ENCODE measurements around the gene CATSPERD. TPM values are rescaled to one million over a fixed set of nuclear protein-coding genes. Genes with fewer than 3 reads are reported as not detected.

CATSPERD gene
- total and polyA plus RNA-seq, 2 of the 4 experiments (the other 2 are of a cell fraction) = not detected

- Histone ChIP-seq H3K27ac (ENCODE audit: insufficient read depth, low read length) (no peak overlapping the region), H2AK5ac (ENCODE audit: low read depth, low read length) (no peak overlapping the region), H3K18ac (ENCODE audit: low read depth, low read length) (no peak overlapping the region), H2BK20ac (ENCODE audit: low read depth, low read length) (no peak overlapping the region), H3K4me3 (ENCODE audit: insufficient read depth, low read depth, low read length) (no peak overlapping the region), H2BK15ac (ENCODE audit: low read depth, low read length) (no peak overlapping the region), H3K9me1 (ENCODE audit: insufficient read depth, low read length) (peaks cover 10% of the 10 kb centered on the region; the same call in 1 of the 2 replicates), H3K4me1 (ENCODE audit: control insufficient read depth, insufficient read depth, low read length) (no peaks in the 10 kb centered on the region), H3K9me3 (ENCODE audit: control insufficient read depth, insufficient read depth, low read length) (no peaks in the 10 kb centered on the region), H3K4me2 (ENCODE audit: low read depth, low read length) (no peak overlapping the region), H3K36me3 (ENCODE audit: control insufficient read depth, insufficient read depth, low read length) (peaks cover 35% of the 10 kb centered on the region), H4K91ac (ENCODE audit: insufficient read depth, low read depth, low read length) (no peak overlapping the region), H3K27me3 (ENCODE audit: control insufficient read depth, insufficient read depth, low read length) (no peaks in the 10 kb centered on the region), H3K79me1 (ENCODE audit: low read depth in 1 of 2, low read length in 2 of 2) (peaks cover 3 to 22% of the 10 kb centered on the region in 2 experiments; a peak in 2 of 4 replicates), H2AK9ac (replicated peaks; ENCODE audit: low read depth, low read length, poor library complexity) (no peak overlapping the region), H4K20me1 (ENCODE audit: insufficient read depth, low read length) (peaks cover 14% of the 10 kb centered on the region; the same call in 1 of the 2 replicates), H4K8ac (ENCODE audit: low read depth in 2 of 2, low read length in 2 of 2) (no peak overlapping the region), H3K9ac (ENCODE audit: low read depth, low read length) (no peak overlapping the region), H2BK120ac (ENCODE audit: low read depth, low read length) (no peak overlapping the region), H3K23ac (ENCODE audit: low read depth, low read length) (no peak overlapping the region), H2AFZ (replicated peaks; ENCODE audit: low read length, poor library complexity) (no peak overlapping the region), H3K4ac (ENCODE audit: low read depth, low read length) (no peak overlapping the region), H3K14ac (replicated peaks; ENCODE audit: low read depth, low read length) (no peak overlapping the region), H2BK5ac (ENCODE audit: low read depth, low read length, poor library complexity, severe bottlenecking) (no peak overlapping the region), H3K56ac (ENCODE audit: extremely low read depth, insufficient read depth, low read length) (no peak overlapping the region), H4K5ac (ENCODE audit: low read depth, low read length) (no peak overlapping the region)
- no TSS peak for BruUV-seq (replicated peaks)
- dilution Hi-C loops (cut with HindIII; ENCODE audit: low sequenced_read_pairs, unreplicated experiment) (no loop called here), in situ Hi-C loops (cut with MboI; ENCODE audit: low sequenced_read_pairs) (no loop called here), intact Hi-C loops (cut with micrococcal nuclease) (no loop called here)
- ChIA-PET CTCF (no interaction called here), POLR2A (ENCODE audit: unreplicated experiment) (no interaction called here)
- DNase-seq = no peak
- TF ChIP-seq BHLHE40 (IDR thresholded peaks at IDR 0.05; ENCODE audit: low read depth, low read length) (no peak), FOS (IDR thresholded peaks at IDR 0.05; ENCODE audit: low read depth, low read length) (no peak), NFE2L2 (IDR thresholded peaks at IDR 0.05; ENCODE audit: low read depth, low read length) (no peak), CEBPB (IDR thresholded peaks at IDR 0.05; ENCODE audit: low read depth, low read length) (no peak), CTCF (conservative IDR thresholded peaks at IDR 0.05; ENCODE audit: low read depth, low read length) (no peak), MAZ (IDR thresholded peaks at IDR 0.05; ENCODE audit: borderline replicate concordance, low read depth, low read length) (no peak)
- 85% methylated on average over 5 of the region's 7 CpGs; no CpG with 5 or more reads in 1 of the 2 experiments for WGBS, 2 experiments (ENCODE audit: extremely low coverage in 2 of 2, insufficient read length in 1 of 2)
- no peak for ATAC-seq (ENCODE audit: low read depth)
These were observed 48.8 kb upstream of the CATSPERD start for GRCh38 chr19:5671600-5671999.
